Endometrium (tissue), 2 donors: ENCODE results near the gene NUDT13.
"Not testable (repeated sequence)": the region's sequence is repeated elsewhere in the genome, so short reads cannot be mapped to it uniquely, and the experiment has no call there.

Source experiments
- FAIRE-seq: peaks from 2 replicates; lab custom pipeline; 2012; peaks lifted over from hg19 to GRCh38; lab: Jason Lieb, UNC
- donor health status: control.
- donor health status: control.

Gene NUDT13

GRCh38 chr10:73106301-73106700 is 4.0 kb upstream of the NUDT13 start:
- no peak for FAIRE-seq

GRCh38 chr10:73109248-73109652 is 1.0 kb upstream of the NUDT13 start:
- FAIRE-seq, result not testable (repeated sequence)

GRCh38 chr10:73112032-73112431 is 1.8 kb downstream of the NUDT13 start:
- not testable (repeated sequence) for FAIRE-seq

GRCh38 chr10:73113551-73113950 is 3.3 kb downstream of the NUDT13 start:
- no peak for FAIRE-seq

- no peak for FAIRE-seq
Observed at GRCh38 chr10:73116017-73116416, 5.8 kb downstream of the NUDT13 start.

- no peak for FAIRE-seq
Observed at GRCh38 chr10:73117976-73118743, 7.9 kb downstream of the NUDT13 start.

GRCh38 chr10:73119457-73119856 is 9.2 kb downstream of the NUDT13 start:
- FAIRE-seq, result no peak

- FAIRE-seq, result no peak
Observed at GRCh38 chr10:73119952-73120351, 9.7 kb downstream of the NUDT13 start.

- no peak for FAIRE-seq
Observed at GRCh38 chr10:73126343-73126742, 16.1 kb downstream of the NUDT13 start.

GRCh38 chr10:73131301-73131700 is 21.0 kb downstream of the NUDT13 start:
- no peak for FAIRE-seq

- no peak for FAIRE-seq
Observed at GRCh38 chr10:73131913-73132686, 21.8 kb downstream of the NUDT13 start.

- no peak for FAIRE-seq
Observed at GRCh38 chr10:73134727-73135126, 24.5 kb downstream of the NUDT13 start.

GRCh38 chr10:73136627-73137026 is 26.4 kb downstream of the NUDT13 start:
- no peak for FAIRE-seq

- FAIRE-seq, result no peak
Observed at GRCh38 chr10:73139251-73139650, 29.0 kb downstream of the NUDT13 start.

GRCh38 chr10:73141603-73142002 is 31.3 kb downstream of the NUDT13 start:
- FAIRE-seq, result no peak

- FAIRE-seq, result not testable (repeated sequence)
Observed at GRCh38 chr10:73150633-73151413, 40.6 kb downstream of the NUDT13 start.

- no peak for FAIRE-seq
Observed at GRCh38 chr10:73152009-73152408, 41.8 kb downstream of the NUDT13 start.

- no peak for FAIRE-seq
Observed at GRCh38 chr10:73156054-73156453, 45.8 kb downstream of the NUDT13 start.

GRCh38 chr10:73159038-73159648 is 48.9 kb downstream of the NUDT13 start:
- peak; percentile 79 for FAIRE-seq

- no peak for FAIRE-seq
Observed at GRCh38 chr10:73161079-73161478, 50.8 kb downstream of the NUDT13 start.

GRCh38 chr10:73161662-73162061 is 51.4 kb downstream of the NUDT13 start:
- no peak for FAIRE-seq

GRCh38 chr10:73163096-73163495 is 52.8 kb downstream of the NUDT13 start:
- FAIRE-seq, result no peak
